Endothelial cell of umbilical vein (primary cell): ENCODE measurements around the gene FAAP100. TPM values are rescaled to one million over a fixed set of nuclear protein-coding genes. Genes with fewer than 3 reads are reported as not detected.

Experiments
- BruUV-seq: library from RNA; stranded (reverse); fragments of 400-500 nt; replicated peaks from 2 replicates; lab custom pipeline; 2021; lab: Mats Ljungman, UMichigan
- CTCF ChIA-PET: fragments of 300-600, 350-600 bp; sonication (Branson Sonifier 250); formaldehyde crosslinking; loops from one replicate; lab custom pipeline; 2021; ENCODE audit warnings: antibody characterized with exemption, inconsistent platforms; lab: Charles Lee
- POLR2A ChIA-PET: fragments of 300-600, 350-600 bp; sonication (Branson Sonifier 250); formaldehyde crosslinking; loops from one replicate; lab custom pipeline; 2021; ENCODE audit warnings: antibody characterized with exemption, inconsistent platforms; lab: Charles Lee
- DNase-seq: peaks from one replicate; pipeline ENCODE4 v3.0.0-alpha.2; 2011; ENCODE audit warnings: low read depth, low spot score
- FAIRE-seq: peaks from 2 replicates; lab custom pipeline; 2011; peaks lifted over from hg19 to GRCh38; lab: Jason Lieb, UNC
- H2AFZ ChIP-seq: 2 replicates; pipeline ENCODE4 v1.6.0; 2012; ENCODE audit warnings: low read depth, low read length, control low read depth, inconsistent platforms
- H3K27ac ChIP-seq: 2 replicates; pipeline ENCODE4 v1.5.1; 2011; ENCODE audit warnings: low read depth, mild to moderate bottlenecking, control low read depth, low read length, moderate library complexity; ENCODE audit not compliant: insufficient read depth
- H3K27me3 ChIP-seq, 2 experiments: 2 replicates each; pipeline versions ENCODE4 v1.6.0 to v1.6.1; 2011; ENCODE audit warnings: low read length in 2 of 2, mixed read lengths in 1 of 2; ENCODE audit not compliant: control insufficient read depth in 2 of 2, insufficient read depth in 2 of 2
- H3K36me3 ChIP-seq, 2 experiments: 2 replicates in 1 of 2; 3 replicates in 1 of 2; pipeline ENCODE4 v1.5.1; 2011; ENCODE audit warnings: low read length in 2 of 2, mild to moderate bottlenecking in 1 of 2, moderate library complexity in 1 of 2; ENCODE audit not compliant: control insufficient read depth in 2 of 2, insufficient read depth in 2 of 2; ENCODE audit errors: extremely low read depth in 1 of 2
- H3K4me1 ChIP-seq: 3 replicates; pipeline ENCODE4 v1.5.1; 2011; ENCODE audit warnings: mild to moderate bottlenecking, low read length; ENCODE audit not compliant: control insufficient read depth, insufficient read depth; ENCODE audit errors: extremely low read depth
- H3K4me2 ChIP-seq: 2 replicates; pipeline ENCODE4 v1.6.1; 2011; ENCODE audit warnings: low read length, control low read depth, mixed read lengths; ENCODE audit not compliant: insufficient read depth
- H3K4me3 ChIP-seq, 3 experiments: fragments of 200-600 bp in 1 of 3; sonication (generic), shearing (Covaris generic) in 1 of 3; replicated peaks in 1 of 3; 2 replicates each; pipeline ENCODE4 v1.5.1; 2011 to 2016; ENCODE audit warnings: control low read depth in 3 of 3, low read length in 3 of 3, mild to moderate bottlenecking in 2 of 3, inconsistent platforms in 1 of 3, low read depth in 1 of 3, moderate library complexity in 1 of 3; ENCODE audit not compliant: insufficient read depth in 1 of 3
- H3K79me2 ChIP-seq: 2 replicates; pipeline ENCODE4 v1.6.0; 2012; ENCODE audit warnings: low read length, inconsistent platforms; ENCODE audit not compliant: control insufficient read depth, insufficient read depth
- H3K9ac ChIP-seq: replicated peaks from 2 replicates; pipeline ENCODE3; 2011; ENCODE audit warnings: low read length, control low read depth; ENCODE audit not compliant: insufficient read depth; ENCODE audit errors: extremely low read depth
- H3K9me1 ChIP-seq: replicated peaks from 3 replicates; pipeline ENCODE4 v1.6.0; 2011; ENCODE audit warnings: mild to moderate bottlenecking, low read length; ENCODE audit not compliant: control insufficient read depth, insufficient read depth; ENCODE audit errors: extremely low read depth
- H3K9me3 ChIP-seq: replicated peaks from 2 replicates; pipeline ENCODE4 v1.5.1; 2012; ENCODE audit warnings: low read length, inconsistent platforms; ENCODE audit not compliant: control insufficient read depth, insufficient read depth
- H4K20me1 ChIP-seq: replicated peaks from 2 replicates; pipeline ENCODE3; 2011; ENCODE audit warnings: mild to moderate bottlenecking, low read length; ENCODE audit not compliant: control insufficient read depth, insufficient read depth; ENCODE audit errors: extremely low read depth
- EZH2 ChIP-seq: IDR thresholded peaks from 2 replicates; pipeline ENCODE4 v1.6.1; 2012; ENCODE audit warnings: borderline replicate concordance, low read depth, mild to moderate bottlenecking, moderate library complexity, low read length, inconsistent platforms; ENCODE audit not compliant: severe bottlenecking
- FOS ChIP-seq: IDR thresholded peaks from 2 replicates; pipeline ENCODE4 v1.6.1; 2011; ENCODE audit warnings: mild to moderate bottlenecking, low read length, moderate library complexity, borderline replicate concordance; ENCODE audit not compliant: insufficient read depth
- GATA2 ChIP-seq: IDR thresholded peaks from 2 replicates; pipeline ENCODE4 v1.7.0; 2011; ENCODE audit warnings: low read depth, mild to moderate bottlenecking, moderate library complexity, mixed read lengths, low read length; ENCODE audit not compliant: insufficient read length, insufficient read depth
- JUN ChIP-seq: IDR thresholded peaks from 2 replicates; pipeline ENCODE4 v1.6.1; 2011; ENCODE audit warnings: borderline replicate concordance, low read depth; ENCODE audit not compliant: insufficient read length, insufficient read depth
- MAX ChIP-seq: IDR thresholded peaks from 2 replicates; pipeline ENCODE4 v1.6.1; 2011; ENCODE audit not compliant: insufficient read depth, insufficient read length
- MYC ChIP-seq: IDR thresholded peaks from one replicate; pipeline ENCODE4 v1.6.1; 2011; ENCODE audit warnings: mild to moderate bottlenecking, low read depth, low read length
- POLR2A ChIP-seq: IDR thresholded peaks from 2 replicates; pipeline ENCODE4 v1.6.1; 2012; ENCODE audit warnings: low read depth, mild to moderate bottlenecking, control low read depth, low read length
- POLR2AphosphoS5 ChIP-seq: IDR thresholded peaks from 2 replicates; pipeline ENCODE4 v1.6.1; 2012; ENCODE audit warnings: low read depth, mild to moderate bottlenecking, control low read depth, low read length, moderate library complexity; ENCODE audit not compliant: insufficient read depth
- dilution Hi-C: fragments of 300-500 bp; cut with MboI; formaldehyde crosslinking; loops from one replicate; pipeline ENCODE4 v1.15.0; 2019; ENCODE audit warnings: low sequenced_read_pairs; ENCODE audit not compliant: extremely low pct_ligation_motif_present
- intact Hi-C: fragments of 100-400 bp; cut with micrococcal nuclease; formaldehyde crosslinking; loops from one replicate; pipeline ENCODE4 v1.10.0; 2022
- polyA plus RNA-seq, 4 experiments: library from polyadenylated mRNA; depleted of rRNA in 3 of 4; stranded (reverse) in 3 of 4; unstranded in 1 of 4; fragments of >200 nt; gene quantifications; 2 replicates each; pipeline versions ENCODE4 v1.2.1 to v1.2.3, GENCODE V29; 2011 to 2012; ENCODE audit warnings: missing spikeins in 1 of 4
- total RNA-seq: library from RNA; stranded (reverse); gene quantifications from 2 replicates; pipeline ENCODE4 v1.2.3, GENCODE V29; 2021
- TF ChIP-seq, protein P1 (sequence below), 2 donors: IDR thresholded peaks; 1 replicate in 1 of 2; 2 replicates in 1 of 2; pipeline ENCODE4 v1.5.1; 2011; ENCODE audit warnings: low read length in 2 of 2, mild to moderate bottlenecking in 2 of 2, moderate library complexity in 2 of 2, control low read depth in 1 of 2, inconsistent platforms in 1 of 2, low read depth in 1 of 2; ENCODE audit not compliant: insufficient read depth in 1 of 2; ENCODE audit errors: extremely low read depth in 1 of 2

Gene FAAP100
- total and polyA plus RNA-seq, 2 donors (not counting 3 experiments of a cell fraction or from before 2014, with no cell fraction given) = 35.4 to 54.3 TPM

- BruUV-seq = no TSS peak
- Histone ChIP-seq H3K4me3 (no peak overlapping the region), H3K36me3 (peaks cover 5 to 49% of the 10 kb centered on the region in 2 experiments), H2AFZ (no peak overlapping the region), H4K20me1 (no peaks in the 10 kb centered on the region), H3K4me1 (peaks cover 3% of the 10 kb centered on the region), H3K9ac (no peak overlapping the region), H3K27me3 (peaks cover 2 to 14% of the 10 kb centered on the region in 2 experiments), H3K4me2 (no peak overlapping the region), H3K9me3 (no peaks in the 10 kb centered on the region), H3K79me2 (no peaks in the 10 kb centered on the region), H3K9me1 (no peaks in the 10 kb centered on the region), H3K27ac (no peak overlapping the region)
- dilution Hi-C loops = no loop called here
- TF ChIP-seq FOS (no peak), POLR2AphosphoS5 (no peak), JUN (no peak), GATA2 (no peak), MAX (no peak), POLR2A (no peak), MYC (no peak), EZH2 (no peak)
- TF ChIP-seq, protein P1, sequence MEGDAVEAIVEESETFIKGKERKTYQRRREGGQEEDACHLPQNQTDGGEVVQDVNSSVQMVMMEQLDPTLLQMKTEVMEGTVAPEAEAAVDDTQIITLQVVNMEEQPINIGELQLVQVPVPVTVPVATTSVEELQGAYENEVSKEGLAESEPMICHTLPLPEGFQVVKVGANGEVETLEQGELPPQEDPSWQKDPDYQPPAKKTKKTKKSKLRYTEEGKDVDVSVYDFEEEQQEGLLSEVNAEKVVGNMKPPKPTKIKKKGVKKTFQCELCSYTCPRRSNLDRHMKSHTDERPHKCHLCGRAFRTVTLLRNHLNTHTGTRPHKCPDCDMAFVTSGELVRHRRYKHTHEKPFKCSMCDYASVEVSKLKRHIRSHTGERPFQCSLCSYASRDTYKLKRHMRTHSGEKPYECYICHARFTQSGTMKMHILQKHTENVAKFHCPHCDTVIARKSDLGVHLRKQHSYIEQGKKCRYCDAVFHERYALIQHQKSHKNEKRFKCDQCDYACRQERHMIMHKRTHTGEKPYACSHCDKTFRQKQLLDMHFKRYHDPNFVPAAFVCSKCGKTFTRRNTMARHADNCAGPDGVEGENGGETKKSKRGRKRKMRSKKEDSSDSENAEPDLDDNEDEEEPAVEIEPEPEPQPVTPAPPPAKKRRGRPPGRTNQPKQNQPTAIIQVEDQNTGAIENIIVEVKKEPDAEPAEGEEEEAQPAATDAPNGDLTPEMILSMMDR (IDR thresholded peaks at IDR 0.05; ENCODE audit: extremely low read depth in 1 of 2, insufficient read depth in 1 of 2, low read depth in 1 of 2, low read length in 2 of 2) = no peak
- FAIRE-seq (no peak), DNase-seq (no peak)
- ChIA-PET CTCF (no interaction called here), POLR2A (no interaction called here)
- intact Hi-C loops = no loop called here
Observed at GRCh38 chr17:81541123-81541522, 11.0 kb downstream of the FAAP100 start.
